GM19239 (cell line): Measurements from ENCODE around the gene ALDH16A1.
"Not testable (repeated sequence)": the region's sequence is repeated elsewhere in the genome, so short reads cannot be mapped to it uniquely, and the experiment has no call there.

Source experiments
- DNase-seq: peaks from one replicate; pipeline ENCODE4 v3.0.0; 2011; ENCODE audit warnings: low spot score; ENCODE audit not compliant: insufficient read length
- FAIRE-seq: peaks from 2 replicates; lab custom pipeline; 2011; peaks lifted over from hg19 to GRCh38; lab: Jason Lieb, UNC

ALDH16A1 gene

DNA sequence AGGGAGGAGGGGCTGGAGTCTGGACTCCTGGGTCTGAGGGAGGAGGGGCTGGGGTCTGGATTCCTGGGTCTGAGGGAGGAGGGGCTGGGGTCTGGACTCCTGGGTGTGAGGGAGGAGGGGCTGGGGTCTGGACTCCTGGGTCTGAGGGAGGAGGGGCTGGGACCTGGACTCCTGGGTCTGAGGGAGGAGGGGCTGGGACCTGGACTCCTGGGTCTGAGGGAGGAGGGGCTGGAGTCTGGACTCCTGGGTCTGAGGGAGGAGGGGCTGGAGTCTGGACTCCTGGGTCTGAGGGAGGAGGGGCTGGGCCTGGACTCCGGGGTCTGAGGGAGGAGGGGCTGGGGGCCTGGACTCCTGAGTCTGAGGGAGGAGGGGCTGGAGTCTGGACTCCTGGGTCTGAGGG is 8.1 kb downstream of the ALDH16A1 start:
- FAIRE-seq, DNase-seq: not testable (repeated sequence)

DNA sequence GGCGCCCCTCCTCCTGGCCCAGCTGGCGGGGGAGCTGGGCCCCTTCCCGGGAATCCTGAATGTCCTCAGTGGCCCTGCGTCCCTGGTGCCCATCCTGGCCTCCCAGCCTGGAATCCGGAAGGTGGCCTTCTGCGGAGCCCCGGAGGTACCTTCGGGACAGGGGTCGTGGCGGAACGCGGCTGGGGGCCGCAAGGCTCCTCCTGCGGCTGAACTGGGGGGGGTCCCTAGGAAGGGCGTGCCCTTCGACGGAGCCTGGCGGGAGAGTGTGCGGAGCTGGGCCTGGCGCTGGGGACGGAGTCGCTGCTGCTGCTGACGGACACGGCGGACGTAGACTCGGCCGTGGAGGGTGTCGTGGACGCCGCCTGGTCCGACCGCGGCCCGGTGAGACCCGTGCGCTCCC is 8.6 kb downstream of the ALDH16A1 start:
- no peak for FAIRE-seq
- DNase-seq: no peak

DNA sequence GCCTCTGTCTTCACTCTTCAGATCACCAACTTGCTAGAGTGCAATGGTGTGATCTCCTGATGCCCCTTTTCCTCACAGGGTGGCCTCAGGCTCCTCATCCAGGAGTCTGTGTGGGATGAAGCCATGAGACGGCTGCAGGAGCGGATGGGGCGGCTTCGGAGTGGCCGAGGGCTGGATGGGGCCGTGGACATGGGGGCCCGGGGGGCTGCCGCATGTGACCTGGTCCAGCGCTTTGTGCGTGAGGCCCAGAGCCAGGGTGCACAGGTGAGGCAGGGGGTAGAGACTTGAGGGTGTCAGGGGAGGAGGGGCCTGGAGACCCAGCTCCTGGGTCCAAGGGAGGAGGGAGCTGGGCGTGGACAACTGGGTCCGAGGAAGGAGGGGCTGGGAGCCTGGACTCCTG is 9.5 kb downstream of the ALDH16A1 start:
- FAIRE-seq: no peak

DNA sequence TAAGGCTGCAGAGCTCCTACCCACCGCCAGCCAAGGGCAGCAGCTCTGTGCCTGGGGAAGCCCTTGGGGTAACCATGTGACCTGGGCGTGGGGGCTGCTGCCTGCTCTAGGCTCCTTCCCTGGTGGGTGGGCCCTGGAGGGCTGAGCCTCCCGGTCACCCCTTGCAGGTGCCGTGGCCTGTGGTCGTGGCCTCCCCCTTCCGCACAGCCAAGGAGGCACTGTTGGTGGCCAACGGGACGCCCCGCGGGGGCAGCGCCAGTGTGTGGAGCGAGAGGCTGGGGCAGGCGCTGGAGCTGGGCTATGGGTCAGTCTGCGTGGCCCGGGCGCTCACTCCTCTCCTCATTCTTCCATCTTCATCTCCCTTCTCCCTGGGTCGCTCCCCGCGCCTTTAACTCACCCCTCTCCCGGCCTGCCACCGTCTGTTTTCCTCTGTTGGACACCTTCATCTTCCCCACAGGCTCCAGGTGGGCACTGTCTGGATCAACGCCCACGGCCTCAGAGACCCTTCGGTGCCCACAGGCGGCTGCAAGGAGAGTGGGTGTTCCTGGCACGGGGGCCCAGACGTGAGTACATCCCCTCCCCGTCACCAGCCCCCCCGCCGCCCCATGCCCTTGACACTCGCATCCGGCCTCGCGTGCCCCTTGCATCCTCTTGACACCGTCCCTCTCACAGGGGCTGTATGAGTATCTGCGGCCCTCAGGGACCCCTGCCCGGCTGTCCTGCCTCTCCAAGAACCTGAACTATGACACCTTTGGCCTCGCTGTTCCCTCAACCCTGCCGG is 11.1 kb downstream of the ALDH16A1 start:
- FAIRE-seq (no peak), DNase-seq (no peak)

More for the DNA sequence above, 9.5 kb downstream of the ALDH16A1 start:
- DNase-seq: no peak

DNA sequence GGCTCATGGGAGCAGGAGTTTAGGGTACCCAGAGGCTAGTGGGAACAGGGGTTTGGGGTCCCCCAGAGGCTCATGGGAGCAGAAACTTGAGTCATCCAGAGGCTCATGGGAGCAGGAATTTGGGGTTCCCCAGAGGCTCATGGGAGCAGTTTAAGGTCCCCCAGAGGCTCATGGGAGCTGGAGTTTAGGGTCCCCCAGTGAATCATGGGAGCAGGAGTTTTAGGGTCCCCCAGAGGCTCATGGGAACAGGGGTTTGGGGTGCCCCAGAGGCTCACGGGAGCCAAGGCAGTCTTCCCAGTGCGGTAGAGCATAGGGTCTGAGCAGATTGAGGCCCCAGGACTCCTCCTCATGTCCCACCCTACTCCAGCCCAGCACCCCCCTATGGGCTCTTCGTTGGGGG is 12.3 kb downstream of the ALDH16A1 start:
- DNase-seq (no peak), FAIRE-seq (no peak)

DNA sequence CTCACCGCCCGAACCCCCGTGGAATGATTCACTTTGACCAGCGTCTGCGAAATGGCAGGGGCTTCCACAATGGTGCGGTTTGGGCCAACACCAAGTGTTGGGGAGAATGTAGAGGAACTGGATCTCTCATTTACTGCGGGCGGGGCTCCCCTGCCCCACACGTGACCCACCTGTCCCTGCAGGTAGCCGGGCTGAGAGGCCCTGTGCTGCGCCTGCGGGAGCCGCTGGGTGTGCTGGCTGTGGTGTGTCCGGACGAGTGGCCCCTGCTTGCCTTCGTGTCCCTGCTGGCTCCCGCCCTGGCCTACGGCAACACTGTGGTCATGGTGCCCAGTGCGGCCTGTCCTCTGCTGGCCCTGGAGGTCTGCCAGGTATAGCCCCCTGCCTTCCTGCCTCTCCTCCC is 15.2 kb downstream of the ALDH16A1 start:
- no peak for FAIRE-seq
- no peak for DNase-seq

DNA sequence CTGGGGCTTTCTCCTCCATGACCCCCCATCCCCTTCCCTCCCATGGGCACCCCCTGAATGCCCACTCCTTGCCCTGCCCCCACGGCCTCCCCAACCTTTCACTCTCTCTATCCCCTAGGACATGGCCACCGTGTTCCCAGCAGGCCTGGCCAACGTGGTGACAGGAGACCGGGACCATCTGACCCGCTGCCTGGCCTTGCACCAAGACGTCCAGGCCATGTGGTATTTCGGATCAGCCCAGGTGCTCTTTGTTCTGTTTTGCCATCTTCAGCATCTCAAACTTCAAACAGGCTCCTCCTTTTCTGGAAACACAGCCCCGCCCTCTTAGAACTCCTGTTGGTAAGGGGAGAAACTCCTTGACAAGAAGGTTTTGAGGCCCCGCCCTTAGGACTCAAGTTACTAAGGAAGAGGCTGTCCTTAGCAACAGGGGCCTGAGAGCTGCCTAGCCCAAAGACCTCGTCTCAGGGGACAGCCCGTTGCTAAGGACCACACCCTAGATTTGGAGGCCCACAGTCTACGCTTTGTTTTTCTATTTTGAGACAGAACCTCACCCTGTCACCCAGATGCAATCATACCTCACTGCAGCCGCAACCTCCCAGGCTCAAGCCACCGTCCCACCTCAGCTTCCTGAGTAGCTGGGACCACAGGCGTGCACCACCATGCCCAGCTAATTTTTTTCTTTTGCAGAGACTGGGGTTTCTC is 15.9 kb downstream of the ALDH16A1 start:
- DNase-seq (peak; percentile 82), FAIRE-seq (peak; percentile 93)

DNA sequence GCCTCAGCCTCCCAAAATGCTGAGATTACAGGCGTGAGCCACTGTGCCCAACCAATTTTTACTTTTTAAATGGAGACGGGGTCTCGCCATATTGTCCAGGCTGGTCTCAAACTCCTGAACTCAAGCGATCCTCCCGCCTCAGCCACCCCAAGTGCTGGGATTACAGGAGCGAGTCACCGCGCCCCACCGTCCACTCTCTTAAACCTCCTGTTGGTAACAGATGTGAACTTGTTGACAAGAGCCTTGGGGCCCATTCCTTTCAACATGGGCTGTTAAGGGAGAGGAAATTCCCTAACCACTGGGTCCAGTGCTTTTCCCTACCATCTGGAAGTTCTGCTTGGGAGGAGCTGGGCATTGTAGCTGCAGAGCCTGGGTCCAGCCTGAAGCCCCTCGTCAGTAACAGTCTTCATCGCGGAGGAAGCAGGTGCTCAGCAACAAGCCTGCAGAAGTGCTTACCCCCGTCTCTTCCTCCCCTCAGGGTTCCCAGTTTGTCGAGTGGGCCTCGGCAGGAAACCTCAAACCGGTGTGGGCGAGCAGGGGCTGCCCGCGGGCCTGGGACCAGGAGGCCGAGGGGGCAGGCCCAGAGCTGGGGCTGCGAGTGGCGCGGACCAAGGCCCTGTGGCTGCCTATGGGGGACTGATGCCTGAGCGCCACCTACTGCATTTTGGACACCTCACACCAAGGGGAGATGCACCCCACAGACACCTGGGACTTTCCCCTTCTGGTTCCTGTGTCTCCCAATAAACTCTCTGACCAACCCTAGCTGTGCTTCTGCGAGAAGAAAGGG is 17.0 kb downstream of the ALDH16A1 start:
- FAIRE-seq (peak; percentile 79), DNase-seq (peak; percentile 66)

DNA sequence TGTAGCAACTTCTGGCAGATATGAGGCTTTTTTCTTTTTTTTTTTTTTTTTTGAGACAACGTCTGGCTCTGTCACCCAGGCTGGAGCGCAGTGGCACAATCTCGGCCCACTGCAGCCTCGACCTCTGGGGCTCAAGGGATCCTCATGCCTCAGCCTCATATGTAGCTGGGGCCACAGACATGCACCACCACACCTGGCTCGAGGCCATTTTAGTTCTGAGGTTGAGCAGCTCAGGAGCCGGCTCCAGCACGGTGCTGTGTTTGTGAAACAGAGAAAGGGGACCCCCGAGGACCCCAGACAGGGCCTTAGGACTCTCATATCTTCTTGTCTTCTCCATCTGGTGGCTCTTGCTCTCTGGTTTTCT is 17.6 kb downstream of the ALDH16A1 start:
- DNase-seq (no peak), FAIRE-seq (no peak)

DNA sequence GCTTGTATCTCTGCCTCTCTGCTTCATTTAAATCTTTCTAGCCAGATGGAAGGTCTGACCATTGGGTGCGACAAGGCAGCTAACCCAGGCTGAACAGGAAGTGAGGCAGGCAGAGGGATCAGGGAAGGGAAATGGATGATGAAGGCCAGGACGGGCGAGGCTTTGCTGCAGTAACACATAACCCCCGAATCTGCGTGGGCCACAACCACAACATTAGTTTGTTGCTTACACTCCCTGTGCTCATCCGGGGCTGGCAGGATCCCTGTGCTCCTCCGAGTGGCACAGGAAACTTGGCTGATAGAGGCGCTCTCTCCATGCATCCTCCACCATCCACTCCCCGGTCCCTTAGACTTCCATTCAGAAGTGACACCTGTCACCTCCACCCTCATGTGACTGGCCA is 19.9 kb downstream of the ALDH16A1 start:
- no peak for FAIRE-seq
- no peak for DNase-seq

DNA sequence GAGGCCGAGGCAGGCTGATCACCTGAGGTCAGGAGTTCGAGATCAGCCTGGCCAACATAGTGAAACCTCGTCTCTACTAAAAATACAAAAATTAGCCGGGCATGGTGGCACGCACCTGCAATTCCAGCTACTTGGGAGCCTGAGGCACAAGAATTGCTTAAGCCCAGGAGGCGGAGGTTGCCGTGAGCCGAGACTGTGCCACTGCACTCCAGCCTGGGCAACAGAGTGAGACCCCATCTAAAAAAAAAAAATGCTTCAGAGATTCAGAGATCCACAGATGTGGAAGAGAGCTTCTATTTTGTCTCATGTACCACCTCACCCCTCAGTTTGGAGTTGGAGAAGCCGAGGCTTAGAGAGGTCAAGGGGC is 20.5 kb downstream of the ALDH16A1 start:
- not testable (repeated sequence) for FAIRE-seq, DNase-seq

DNA sequence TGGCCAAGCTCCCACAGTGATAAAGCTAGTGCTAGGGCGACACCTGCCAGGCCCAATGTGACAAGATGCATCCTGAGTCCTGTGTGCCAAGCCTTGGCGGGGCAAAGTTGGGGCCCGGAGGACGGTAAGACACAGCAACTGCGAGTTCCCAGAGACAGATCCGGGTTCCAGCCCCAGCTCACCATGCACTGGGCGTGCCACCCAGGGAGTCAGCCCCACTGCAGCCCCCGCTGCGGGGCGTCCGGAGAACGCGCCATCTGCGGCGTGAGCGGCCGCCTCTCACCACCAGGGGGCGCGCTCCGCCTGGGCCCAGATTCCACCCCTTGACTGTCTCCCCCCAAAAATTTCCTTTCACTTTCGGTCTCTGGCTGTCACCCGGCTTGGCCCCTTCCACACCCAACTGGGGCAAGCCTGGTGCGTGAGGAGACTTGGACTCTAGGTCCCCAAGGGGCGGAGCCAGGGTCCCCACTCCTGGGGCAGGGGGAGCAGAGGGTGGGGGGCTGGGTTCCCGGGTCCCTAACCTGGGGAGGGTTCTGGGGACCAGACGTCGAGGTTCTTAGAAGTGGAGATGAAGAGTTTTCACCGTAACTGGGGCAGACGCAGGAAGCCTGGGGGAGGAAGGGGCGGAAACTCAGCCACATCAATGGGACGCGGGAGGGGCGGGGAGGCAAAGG is 21.0 kb downstream of the ALDH16A1 start, which contains the start of gene FLT3LG:
Gene FLT3LG (plus strand): TSS at position 348 of the 674 bp plus-strand sequence. CDS start 425 bp downstream, outside the sequence.
- DNase-seq: peak; percentile 98
- peak; percentile 97 for FAIRE-seq

DNA sequence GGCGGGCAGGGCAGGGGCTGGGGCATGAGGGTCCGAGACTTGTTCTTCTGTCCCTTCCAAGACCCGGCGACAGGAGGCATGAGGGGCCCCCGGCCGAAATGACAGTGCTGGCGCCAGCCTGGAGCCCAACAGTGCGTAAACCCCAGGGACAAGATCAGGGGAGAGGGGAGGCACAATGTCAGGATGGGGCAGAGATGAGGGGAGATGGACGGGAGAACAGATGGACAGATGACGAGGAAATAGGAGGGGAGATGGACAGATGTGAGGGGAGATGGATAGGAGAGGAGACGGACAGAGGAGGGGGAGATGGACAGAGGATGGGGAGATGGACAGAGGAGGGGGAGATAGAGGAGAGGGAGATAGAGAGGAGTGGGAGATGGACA is 21.5 kb downstream of the ALDH16A1 start:
- no peak for FAIRE-seq
- no peak for DNase-seq

DNA sequence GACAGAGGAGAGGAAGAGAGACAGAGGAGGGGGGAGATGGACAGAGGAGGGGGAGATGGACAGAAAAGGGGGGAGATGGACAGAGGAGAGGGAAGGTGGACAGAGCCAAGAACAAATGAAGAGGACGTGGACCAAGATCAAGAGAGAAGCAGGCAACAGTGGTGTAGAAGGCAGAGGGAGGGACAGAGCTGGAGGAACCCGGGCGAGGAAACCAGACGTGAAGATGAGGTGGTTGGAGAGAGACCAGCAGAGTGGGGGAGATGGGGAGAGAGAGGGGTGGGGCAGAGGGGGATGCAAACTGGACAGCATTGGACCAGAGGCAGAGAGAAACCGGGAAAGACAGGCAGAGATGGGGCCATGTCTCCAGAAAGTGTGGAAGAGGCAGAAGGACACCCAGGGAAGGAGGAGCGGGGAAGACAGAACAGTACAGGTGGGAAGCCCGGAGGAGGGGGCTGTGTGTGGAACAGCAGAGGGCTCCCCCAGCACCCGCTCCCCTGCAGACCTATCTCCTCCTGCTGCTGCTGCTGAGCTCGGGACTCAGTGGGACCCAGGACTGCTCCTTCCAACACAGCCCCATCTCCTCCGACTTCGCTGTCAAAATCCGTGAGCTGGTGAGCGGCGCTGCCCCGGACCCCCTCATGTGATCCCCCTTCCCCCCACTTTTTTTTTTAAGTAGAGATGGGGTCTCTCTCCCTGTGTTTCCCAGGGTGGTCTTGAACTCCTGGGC is 22.3 kb downstream of the ALDH16A1 start:
- DNase-seq (no peak), FAIRE-seq (no peak)

DNA sequence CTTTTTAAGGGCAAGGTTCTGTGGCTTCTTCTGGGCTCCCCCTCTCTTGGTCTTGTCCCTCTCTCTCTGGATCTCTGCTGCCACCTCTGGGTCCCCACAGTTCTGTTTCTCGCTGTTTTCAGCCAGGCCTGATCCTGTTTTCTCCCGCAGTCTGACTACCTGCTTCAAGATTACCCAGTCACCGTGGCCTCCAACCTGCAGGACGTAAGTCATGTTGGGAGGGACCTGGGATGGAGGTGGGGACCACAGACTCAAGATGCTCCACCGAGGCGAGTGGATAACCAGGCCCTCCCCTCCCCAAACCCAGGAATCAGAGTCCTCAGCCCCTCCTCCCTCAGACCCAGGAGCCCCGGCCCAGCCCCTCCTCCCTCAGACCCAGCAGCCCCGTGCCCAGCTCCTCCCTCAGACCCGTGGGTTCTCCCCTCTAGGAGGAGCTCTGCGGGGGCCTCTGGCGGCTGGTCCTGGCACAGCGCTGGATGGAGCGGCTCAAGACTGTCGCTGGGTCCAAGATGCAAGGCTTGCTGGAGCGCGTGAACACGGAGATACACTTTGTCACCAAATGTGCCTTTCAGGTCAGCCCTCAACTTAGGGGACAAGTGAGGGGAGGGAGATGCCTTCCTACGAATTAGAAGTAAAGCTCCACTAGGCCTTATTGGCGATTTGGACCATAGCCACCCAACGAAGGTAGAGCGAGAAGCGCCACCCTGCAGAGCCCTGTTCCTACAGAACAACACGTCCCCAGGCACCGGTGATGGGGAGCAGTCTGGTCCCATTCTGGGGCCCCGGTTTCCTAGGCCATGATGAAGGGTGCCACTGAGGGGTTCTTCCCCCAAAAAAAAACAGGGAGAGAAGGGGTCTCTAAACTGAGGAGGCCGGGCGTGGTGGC is 23.2 kb downstream of the ALDH16A1 start:
- no peak for FAIRE-seq
- DNase-seq: no peak

DNA sequence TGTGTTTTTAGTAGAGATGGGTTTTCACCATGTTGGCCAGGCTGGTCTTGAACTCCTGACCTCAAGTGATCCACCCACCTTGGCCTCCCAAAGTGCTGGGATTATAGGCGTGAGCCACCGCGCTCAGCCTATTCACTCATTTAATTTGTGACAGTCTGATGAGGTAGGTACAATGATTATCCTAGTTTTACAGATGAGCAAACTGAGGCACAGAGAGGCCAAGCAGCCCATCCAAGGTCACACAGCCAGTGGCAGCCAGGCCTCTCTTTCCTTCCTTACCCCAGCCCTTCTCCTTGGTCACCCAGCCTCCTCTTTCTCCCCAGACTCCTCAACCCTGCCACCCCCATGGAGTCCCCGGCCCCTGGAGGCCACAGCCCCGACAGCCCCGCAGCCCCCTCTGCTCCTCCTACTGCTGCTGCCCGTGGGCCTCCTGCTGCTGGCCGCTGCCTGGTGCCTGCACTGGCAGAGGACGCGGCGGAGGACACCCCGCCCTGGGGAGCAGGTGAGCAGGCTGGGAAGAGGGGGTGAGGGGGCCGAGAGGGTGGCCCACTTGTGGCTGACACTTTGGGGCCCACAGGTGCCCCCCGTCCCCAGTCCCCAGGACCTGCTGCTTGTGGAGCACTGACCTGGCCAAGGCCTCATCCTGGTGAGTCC is 27.1 kb downstream of the ALDH16A1 start:
- FAIRE-seq: no peak

DNA sequence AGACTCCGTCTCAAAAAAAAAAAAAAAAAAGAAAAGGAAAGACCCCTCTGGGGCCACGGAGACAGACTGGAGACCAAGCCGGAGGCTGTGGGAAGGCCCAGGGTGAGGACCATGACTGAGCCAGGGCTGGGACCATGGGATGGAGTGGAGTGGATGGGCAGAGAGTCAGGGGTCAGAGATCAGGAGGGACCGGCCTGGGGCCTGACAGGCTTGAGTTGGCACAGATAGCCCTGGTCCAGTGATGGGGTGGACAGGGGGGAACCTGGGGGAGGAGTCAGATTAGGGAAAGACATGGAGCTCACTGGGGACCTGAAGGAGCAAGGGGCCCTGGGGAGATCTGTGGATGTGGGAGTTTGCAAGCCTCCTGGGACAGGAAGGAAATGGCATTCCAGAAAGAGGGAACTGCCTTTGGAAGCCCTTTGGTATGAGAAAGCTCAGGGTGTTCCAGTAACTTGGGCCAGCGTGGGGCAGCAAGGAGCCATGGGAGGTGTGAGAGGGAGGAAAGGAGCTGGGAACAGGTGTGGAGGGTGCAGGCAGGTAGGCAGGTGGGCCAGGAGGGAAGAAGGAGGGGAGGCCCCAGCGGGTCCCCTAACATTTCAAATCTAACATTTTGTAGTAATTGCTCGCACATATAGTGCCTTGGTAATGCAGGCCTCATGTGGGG is 28.1 kb downstream of the ALDH16A1 start:
- DNase-seq (no peak), FAIRE-seq (no peak)

More for the DNA sequence above, 27.1 kb downstream of the ALDH16A1 start:
- no peak for DNase-seq

DNA sequence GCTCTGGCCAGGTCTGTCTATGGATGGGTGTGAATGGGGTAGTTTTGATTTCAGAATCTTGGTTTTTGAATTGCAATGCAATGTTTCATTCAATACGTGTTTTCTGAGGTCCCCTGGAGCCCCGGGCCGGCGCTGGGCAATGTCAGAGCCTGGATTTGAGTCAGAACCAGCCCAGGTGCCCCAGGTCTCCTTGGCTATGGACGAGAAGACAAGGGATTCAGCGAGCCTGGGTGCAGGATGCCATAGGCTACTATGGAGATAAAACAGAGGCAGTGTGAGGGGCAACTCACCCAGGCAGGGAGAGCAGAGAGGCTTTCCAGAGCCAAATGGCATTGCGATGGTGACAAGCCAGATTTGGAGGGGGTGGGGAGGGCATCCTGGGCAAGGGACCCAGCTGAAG is 33.2 kb downstream of the ALDH16A1 start:
- DNase-seq: no peak
- FAIRE-seq: no peak
